Heart left ventricle (tissue), 16 donors: ENCODE measurements around the gene ST7. TPM values are rescaled to one million over a fixed set of nuclear protein-coding genes. Genes with fewer than 3 reads are reported as not detected.
A peak's percentile ranks its signal among the peaks of the same experiment; 100 is the strongest.

Source experiments
- ATAC-seq, 4 donors: fragments of 200-7000 bp; cut with Tn5 transposase; one replicate each; pipeline ENCODE4 v1.9.1; 2020 to 2022; ENCODE audit warnings: moderate library complexity in 4 of 4, mild to moderate bottlenecking in 3 of 4, moderate number of reproducible peaks in 1 of 4
- DNase-seq, 5 donors: peaks; one replicate each; pipeline ENCODE4 v3.0.0-alpha.2; 2020
- H3K27ac ChIP-seq, 12 donors: fragments of 200-600 bp; sonication (generic) in 4 of 12; one replicate each; pipeline versions ENCODE4 v1.5.0 to v1.8.0; 2016 to 2022; ENCODE audit warnings: mild to moderate bottlenecking in 2 of 12
- H3K27me3 ChIP-seq, 9 donors: fragments of 200-600 bp; sonication (generic) in 2 of 9; one replicate each; pipeline versions ENCODE4 v1.5.1 to v1.8.0; 2016 to 2022; ENCODE audit warnings: mild to moderate bottlenecking in 3 of 9
- H3K36me3 ChIP-seq, 9 donors: fragments of 200-600 bp; sonication (generic) in 2 of 9; one replicate each; pipeline versions ENCODE4 v1.5.0 to v1.8.0; 2018 to 2022; ENCODE audit warnings: mild to moderate bottlenecking in 2 of 9
- H3K4me1 ChIP-seq, 12 donors: fragments of 200-600 bp; sonication (generic) in 4 of 12; one replicate each; pipeline versions ENCODE4 v1.5.0 to v1.8.0; 2016 to 2022; ENCODE audit warnings: mild to moderate bottlenecking in 3 of 12
- H3K4me3 ChIP-seq, 12 donors: fragments of 200-600 bp; sonication (generic) in 4 of 12; one replicate each; pipeline versions ENCODE4 v1.5.0 to v1.8.0; 2017 to 2022; ENCODE audit warnings: mild to moderate bottlenecking in 9 of 12, moderate library complexity in 4 of 12
- H3K9me3 ChIP-seq, 12 donors: fragments of 200-600 bp; sonication (generic) in 4 of 12; one replicate each; pipeline versions ENCODE4 v1.5.0 to v1.8.0; 2016 to 2022; ENCODE audit warnings: mild to moderate bottlenecking in 1 of 12
- POLR2A ChIP-seq, 2 donors: fragments of 450-650 bp; IDR thresholded peaks; one replicate each; pipeline ENCODE4 v1.6.1; 2017; ENCODE audit warnings: antibody characterized with exemption in 2 of 2, mild to moderate bottlenecking in 2 of 2, moderate library complexity in 2 of 2
- WGBS, 4 donors: extraction: QIAGEN DNeasy Blood & Tissue Kit in 2 of 4; methylation state at CpG; one replicate each; pipeline versions ENCODE4 v1.1.5 to v1.1.7; 2013 to 2018; 5-methylcytosine and 5-hydroxymethylcytosine counted together
- intact Hi-C, 10 donors: fragments of 100-400 bp; cut with DNase I; formaldehyde crosslinking; loops; one replicate each; pipeline versions ENCODE4 v1.11.1 to v1.14.2; 2022
- polyA plus RNA-seq, 2 donors: library from polyadenylated mRNA; stranded (reverse); fragments of 200-250 nt; gene quantifications; one replicate each; pipeline ENCODE4 v1.2.3, GENCODE V29; 2013
- total RNA-seq, 9 donors: library from RNA; depleted of rRNA in 2 of 9; stranded (reverse); fragments of >200 nt in 2 of 9; fragmentation: NEBNext Ultra II Directional in 3 of 9; extraction: Animal tissue kit (Norgen Biotek cat#: 25700) in 3 of 9; gene quantifications; one replicate each; pipeline versions ENCODE4 v1.1.0 to v1.2.4, GENCODE V29; 2016 to 2023
- TF ChIP-seq, protein P1 (sequence below), 12 donors: fragments of 200-600 bp; sonication (generic) in 4 of 12; IDR thresholded peaks; one replicate each; pipeline versions ENCODE4 v1.5.0 to v1.8.0; 2018 to 2022; ENCODE audit warnings: antibody characterized with exemption in 12 of 12, mild to moderate bottlenecking in 5 of 12
- donor health status: ischemic (EF 13 %, LVEDD 7.1; RV severe dilation, severe dysfunction).
- donor health status: healthy with polysubstance abuse.
- donor health status: DM: no; HTN: yes; CAD: no.
- donor health status: DM: no; HTN: no; CAD: no.
- donor health status: ischemic (EF 25% LVEDD 6.9; RV normal size, moderate dysfunction).
- donor health status: ischemic (EF 25% LVEDD 5.7; RV mildly dilated, moderate dysfunction).
- donor health status: healthy.
- donor health status: DM: yes; HTN: yes; CAD: no.
- donor health status: ischemic (EF 35%, LVEDD 5.7; RV mildly dilated, moderate dysfunction).
- donor health status: nonischemic (EF 11% LVEDD 7.7; RV severe dilation, severe dysfunction).
- donor health status: DM: yes; HTN: yes; CAD: no.
- donor health status: PGD.
- donor health status: ischemic (EF 29% LVEDD 5.4; RV normal size, mild dysfunction).
- donor health status: nonischemic (EF 23%, LVEDD 6.1; RV moderate dilation, normal function).

The ST7 gene
- total and polyA plus RNA-seq, 11 donors = 16.0 to 41.3 (median 25.5) TPM

DNA sequence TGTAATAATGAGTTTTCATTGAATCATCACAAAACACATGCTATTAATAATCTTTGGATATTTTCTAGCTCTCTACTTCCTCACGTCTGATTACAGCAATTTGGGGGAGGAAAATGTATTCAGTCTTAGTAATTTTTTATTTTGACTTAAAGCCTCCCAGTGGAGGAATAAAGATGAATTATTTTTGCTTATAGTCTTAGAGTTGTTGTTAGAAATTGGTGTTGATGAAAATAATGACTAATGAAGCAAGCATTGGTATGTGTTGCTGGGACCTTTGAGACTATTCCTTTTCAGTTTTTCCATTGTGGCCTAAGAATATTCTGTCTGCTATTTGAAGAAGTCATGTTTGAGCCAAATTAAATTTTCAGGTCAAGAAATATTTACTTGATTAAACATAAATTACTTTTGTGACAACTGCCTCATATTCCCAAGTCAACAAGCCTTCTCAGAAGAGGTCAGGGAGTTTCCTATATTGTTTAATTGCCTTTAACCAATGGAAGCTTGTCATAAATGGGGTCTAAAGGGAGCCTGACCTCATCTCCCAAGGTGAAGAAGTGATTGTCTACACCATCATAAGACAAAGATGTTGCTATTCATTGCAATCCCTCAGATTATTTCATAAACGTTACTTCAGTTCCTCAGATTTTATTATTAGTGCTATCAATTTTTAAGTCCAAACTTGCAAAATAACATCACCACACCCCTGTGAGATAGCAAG lies 90.0 kb downstream of the ST7 start:
- ATAC-seq (no peak), DNase-seq (no peak)
- Histone ChIP-seq H3K27ac (peak overlapping the region in 2 of 12 donors; percentile 8 to 29), H3K27me3 (no peaks in the 10 kb centered on the region), H3K4me3 (no peak overlapping the region), H3K36me3 (no peaks in the 10 kb centered on the region), H3K9me3 (peaks cover 0 to 6% (median 0%) of the 10 kb centered on the region in 12 donors), H3K4me1 (peaks cover 0 to 43% (median 23%) of the 10 kb centered on the region in 12 donors)
- 42 to 61% (median 54%) methylated on average over 2 of the region's 2 CpGs for WGBS, 4 donors
- TF ChIP-seq, protein P1, sequence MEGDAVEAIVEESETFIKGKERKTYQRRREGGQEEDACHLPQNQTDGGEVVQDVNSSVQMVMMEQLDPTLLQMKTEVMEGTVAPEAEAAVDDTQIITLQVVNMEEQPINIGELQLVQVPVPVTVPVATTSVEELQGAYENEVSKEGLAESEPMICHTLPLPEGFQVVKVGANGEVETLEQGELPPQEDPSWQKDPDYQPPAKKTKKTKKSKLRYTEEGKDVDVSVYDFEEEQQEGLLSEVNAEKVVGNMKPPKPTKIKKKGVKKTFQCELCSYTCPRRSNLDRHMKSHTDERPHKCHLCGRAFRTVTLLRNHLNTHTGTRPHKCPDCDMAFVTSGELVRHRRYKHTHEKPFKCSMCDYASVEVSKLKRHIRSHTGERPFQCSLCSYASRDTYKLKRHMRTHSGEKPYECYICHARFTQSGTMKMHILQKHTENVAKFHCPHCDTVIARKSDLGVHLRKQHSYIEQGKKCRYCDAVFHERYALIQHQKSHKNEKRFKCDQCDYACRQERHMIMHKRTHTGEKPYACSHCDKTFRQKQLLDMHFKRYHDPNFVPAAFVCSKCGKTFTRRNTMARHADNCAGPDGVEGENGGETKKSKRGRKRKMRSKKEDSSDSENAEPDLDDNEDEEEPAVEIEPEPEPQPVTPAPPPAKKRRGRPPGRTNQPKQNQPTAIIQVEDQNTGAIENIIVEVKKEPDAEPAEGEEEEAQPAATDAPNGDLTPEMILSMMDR (IDR thresholded peaks at IDR 0.05) = no peak
- no peak for TF ChIP-seq POLR2A (IDR thresholded peaks at IDR 0.05)
- intact Hi-C loops = loop anchor here in 1 of 10 donors (5.0 kb wide), 1 partner anchor 51 kb away; no protein-coding TSS in a partner anchor

DNA sequence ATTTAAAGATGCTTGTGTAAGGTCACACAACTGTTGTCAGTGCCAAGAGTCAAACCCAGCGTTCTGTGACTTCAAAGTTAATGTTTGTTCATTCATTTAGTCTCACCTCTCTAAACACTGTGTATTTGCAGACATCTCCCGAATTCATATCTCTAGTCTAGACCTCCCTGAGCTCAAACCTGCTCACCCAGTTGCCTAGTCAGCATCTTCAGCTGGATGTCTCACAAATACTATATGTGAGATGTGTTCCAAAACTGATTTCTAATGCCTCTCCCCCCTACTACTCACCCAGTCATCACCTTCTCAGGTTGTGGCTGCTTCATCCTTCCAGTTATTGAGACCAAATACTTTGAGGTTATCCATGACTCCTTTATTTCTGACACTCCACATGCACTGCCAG lies 91.4 kb downstream of the ST7 start:
- DNase-seq = no peak
- intact Hi-C loops = loop anchor here in 1 of 10 donors (5.0 kb wide), 1 partner anchor 52 kb away; no protein-coding TSS in a partner anchor
- Histone ChIP-seq H3K4me1 (peaks cover 0 to 55% (median 32%) of the 10 kb centered on the region in 12 donors), H3K27me3 (no peaks in the 10 kb centered on the region), H3K4me3 (no peak overlapping the region), H3K9me3 (peaks cover 0 to 6% (median 0%) of the 10 kb centered on the region in 12 donors), H3K27ac (no peak overlapping the region), H3K36me3 (no peaks in the 10 kb centered on the region)
- TF ChIP-seq, protein P1 (IDR thresholded peaks at IDR 0.05) = no peak
- no peak for TF ChIP-seq POLR2A (IDR thresholded peaks at IDR 0.05)
- WGBS, 4 donors = 86 to 94% (median 91%) methylated on average over 2 of the region's 2 CpGs
- ATAC-seq = no peak

DNA sequence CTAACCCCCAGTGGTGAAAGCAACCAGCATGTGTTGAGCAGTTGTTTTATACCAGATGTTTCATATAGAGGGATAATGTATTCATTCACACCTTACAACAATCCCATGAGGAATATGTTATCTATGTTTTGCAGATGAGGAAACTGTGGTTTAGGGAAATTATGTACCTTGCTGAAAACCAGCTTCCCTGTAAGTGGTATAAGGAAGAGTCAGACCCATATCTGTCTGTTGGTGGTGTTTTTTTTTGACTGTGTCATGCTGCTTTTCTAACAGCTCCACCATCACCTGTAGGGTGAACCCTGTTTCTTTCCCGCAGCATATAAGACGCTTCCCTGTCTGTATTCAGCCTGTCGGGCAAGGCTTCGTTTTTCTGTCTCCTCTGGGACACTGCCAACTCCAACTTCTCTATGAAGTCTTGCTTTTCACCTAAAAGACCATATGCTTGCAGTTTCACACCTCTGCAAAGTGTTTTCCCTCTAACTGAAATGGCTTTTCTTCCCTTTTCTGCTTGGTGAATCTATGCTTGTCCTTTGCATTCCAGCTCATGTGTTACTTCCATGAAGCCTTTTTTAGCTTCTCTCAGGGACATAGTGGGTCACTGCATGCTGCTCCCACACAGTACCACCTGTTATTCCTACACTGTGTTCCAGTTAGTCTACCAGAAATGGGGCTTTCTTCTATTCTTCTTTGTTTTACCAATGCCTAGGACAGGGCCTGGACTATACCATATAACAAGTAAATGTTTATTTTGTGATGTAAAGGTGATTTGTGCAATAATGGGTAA lies 92.8 kb downstream of the ST7 start:
- ATAC-seq (peak in 1 of 4 donors; percentile 37), DNase-seq (no peak)
- TF ChIP-seq POLR2A (IDR thresholded peaks at IDR 0.05) = no peak
- TF ChIP-seq, protein P1 (IDR thresholded peaks at IDR 0.05) = no peak
- no peaks in the 10 kb centered on the region for H3K27me3 ChIP-seq
- peaks cover 0 to 57% (median 33%) of the 10 kb centered on the region in 12 donors for H3K4me1 ChIP-seq
- intact Hi-C loops = no loop called here
- no peak overlapping the region for H3K27ac ChIP-seq
- H3K9me3 ChIP-seq = peaks cover 0 to 6% (median 0%) of the 10 kb centered on the region in 12 donors
- WGBS, 4 donors = 59 to 83% (median 69%) methylated on average over 4 of the region's 4 CpGs
- no peak overlapping the region for H3K4me3 ChIP-seq
- H3K36me3 ChIP-seq = no peaks in the 10 kb centered on the region

DNA sequence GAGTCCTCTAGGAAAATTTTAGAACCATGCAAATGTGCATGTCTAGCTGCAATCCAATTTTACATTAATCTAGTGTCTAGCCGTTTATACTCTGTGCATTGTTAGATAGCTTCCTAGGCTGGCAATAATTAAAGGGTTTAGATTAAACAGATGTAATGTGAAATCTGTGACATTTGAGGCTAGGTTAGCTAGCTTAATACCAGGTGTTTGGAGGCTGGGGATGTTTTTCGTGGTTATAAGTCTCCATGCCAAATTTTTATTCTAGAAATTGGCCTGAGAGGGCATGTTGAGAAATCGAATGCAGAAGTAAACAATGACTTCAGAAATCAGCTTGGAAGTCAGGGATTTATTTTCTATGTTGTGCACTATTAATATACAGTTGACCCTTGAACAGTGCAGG lies 94.2 kb downstream of the ST7 start:
- no peaks in the 10 kb centered on the region for H3K36me3 ChIP-seq
- no peak for DNase-seq
- no peak for ATAC-seq
- intact Hi-C loops = no loop called here
- no peak overlapping the region for H3K27ac ChIP-seq
- H3K9me3 ChIP-seq = no peaks in the 10 kb centered on the region
- no peaks in the 10 kb centered on the region for H3K27me3 ChIP-seq
- WGBS, 4 donors = 31 to 42% (median 39%) methylated on average over 3 of the region's 3 CpGs
- no peak overlapping the region for H3K4me3 ChIP-seq
- TF ChIP-seq, protein P1 (IDR thresholded peaks at IDR 0.05) = no peak
- no peak for TF ChIP-seq POLR2A (IDR thresholded peaks at IDR 0.05)
- peaks cover 0 to 68% (median 35%) of the 10 kb centered on the region in 12 donors for H3K4me1 ChIP-seq
